Activated effector memory CD4-positive, alpha-beta T cell treated with Interleukin-2 at 50 U/mL for 16 hours (primary cell): ENCODE results near the gene GNAT3.

ENCODE experiments used
- DNase-seq: peaks from one replicate; pipeline ENCODE4 v3.0.0-alpha.2; 2020

Gene GNAT3

DNA sequence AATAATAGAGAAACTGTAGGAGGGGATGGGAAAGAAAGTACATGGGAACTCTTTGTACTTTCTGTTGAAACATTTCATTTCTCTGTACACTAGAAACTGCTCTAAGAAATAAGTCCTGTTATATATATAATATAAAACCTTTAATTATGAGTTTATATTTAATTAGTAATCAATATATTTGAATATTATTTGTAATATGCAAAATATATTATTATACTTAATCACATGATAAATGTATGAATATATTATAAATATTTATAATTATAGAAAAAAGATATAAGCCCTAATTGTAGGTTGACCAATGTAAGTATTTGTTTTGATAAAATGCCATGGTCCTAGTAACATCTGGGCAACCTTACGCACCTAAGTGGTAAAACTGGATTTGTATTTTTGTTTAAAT, 51.0 kb downstream of the GNAT3 start:
- no peak for DNase-seq

DNA sequence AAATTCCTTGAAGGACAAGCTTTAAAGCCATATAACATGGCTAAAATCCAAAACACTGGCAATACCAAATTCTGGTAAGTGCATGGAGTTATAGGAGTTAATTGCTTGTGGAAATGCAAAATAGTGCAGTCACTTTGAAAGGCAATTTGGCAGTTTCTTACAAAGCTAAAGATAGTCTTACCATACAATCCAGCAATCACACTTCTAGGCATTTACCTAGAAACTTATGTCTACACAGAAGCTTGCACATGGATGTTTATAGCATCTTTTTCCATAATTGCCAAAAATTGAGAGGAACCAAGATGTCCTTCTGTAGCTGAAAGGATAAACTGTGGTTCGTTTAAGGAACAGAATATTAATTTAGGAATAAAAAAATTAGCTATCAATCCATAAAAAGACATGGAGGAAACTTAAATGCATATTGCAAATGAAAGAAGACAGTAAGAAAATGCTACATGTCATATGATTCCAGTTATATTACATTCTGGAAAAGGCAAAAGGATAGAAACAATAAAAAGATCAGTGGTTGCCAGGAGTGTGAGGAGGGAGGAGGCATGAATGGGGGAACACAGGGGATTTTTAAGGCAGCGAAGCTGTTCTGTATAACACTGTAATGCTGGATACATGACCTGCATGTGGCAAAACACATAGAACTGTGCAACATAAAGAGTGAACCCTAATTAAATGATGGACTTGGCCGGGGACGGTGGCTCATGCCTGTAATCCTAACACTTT, 51.9 kb downstream of the GNAT3 start:
- no peak for DNase-seq

DNA sequence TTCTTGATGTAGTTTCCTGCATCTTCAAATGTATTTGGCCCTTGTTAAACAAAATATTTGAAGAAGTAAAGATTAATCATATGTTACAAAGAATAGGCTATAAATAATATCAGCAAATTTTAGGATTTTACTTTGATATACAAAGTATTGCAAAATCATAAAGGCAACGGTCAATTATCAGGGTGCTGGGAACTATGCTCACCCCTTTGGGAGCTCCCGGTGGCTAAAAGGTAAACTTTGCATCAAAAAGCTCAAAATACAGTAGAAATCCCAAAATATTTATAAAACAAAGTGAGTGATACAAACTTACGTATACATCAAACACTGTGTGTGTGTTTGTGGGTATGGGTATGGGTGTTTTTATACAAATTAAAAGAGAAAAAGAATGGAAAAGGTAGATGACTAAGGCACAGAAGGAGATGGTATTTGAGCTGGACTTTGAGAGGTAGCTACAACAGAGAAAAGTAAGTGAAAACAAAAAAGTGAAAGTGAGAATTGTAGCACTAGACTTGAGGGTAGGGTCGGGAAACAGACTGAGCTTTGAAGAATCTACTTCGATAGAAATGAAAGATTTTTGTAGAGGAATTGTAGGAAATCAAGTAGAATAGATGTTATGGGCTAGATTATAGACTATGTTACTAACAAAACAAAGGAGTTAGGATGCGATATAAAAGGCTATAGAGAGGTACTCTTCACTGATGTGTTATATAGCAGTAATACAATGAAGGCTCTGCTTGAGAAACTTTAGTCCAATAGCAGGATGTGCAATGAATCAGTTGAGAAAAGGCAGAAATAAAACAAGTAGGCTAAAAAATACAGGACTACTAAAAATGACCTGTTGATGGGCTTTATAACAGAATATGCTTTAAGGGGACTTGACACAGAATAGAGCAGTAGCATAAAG, 52.8 kb downstream of the GNAT3 start:
- DNase-seq: no peak

DNA sequence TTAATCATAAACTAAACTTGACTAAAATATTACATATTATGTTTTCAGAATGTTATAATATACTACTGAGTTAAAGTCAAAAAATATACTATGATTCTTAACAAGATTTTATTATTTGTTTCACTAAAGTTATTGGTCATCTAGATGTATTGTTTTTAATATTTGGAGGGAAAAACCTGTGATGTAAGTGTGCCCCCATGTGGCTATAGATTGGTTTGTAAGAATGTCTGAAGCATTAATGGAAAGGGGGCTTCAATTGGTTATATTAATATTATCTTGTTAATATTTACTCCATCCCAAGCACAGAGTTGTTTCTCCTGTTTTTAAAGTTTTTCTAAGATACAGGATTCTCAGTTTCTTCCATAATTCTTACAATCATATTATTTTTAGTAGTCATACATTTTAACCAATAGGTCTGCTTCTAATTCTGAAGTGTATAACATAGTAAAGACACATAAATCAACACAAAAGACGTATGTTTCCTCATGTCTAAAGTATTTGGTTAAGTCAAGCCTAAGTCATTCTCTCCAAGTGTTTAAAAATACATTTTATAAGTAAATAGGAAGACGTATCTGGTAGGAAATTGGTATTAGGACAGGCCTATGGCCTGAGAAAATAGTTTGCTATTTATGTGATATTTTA, 58.0 kb downstream of the GNAT3 start:
- DNase-seq: no peak

DNA sequence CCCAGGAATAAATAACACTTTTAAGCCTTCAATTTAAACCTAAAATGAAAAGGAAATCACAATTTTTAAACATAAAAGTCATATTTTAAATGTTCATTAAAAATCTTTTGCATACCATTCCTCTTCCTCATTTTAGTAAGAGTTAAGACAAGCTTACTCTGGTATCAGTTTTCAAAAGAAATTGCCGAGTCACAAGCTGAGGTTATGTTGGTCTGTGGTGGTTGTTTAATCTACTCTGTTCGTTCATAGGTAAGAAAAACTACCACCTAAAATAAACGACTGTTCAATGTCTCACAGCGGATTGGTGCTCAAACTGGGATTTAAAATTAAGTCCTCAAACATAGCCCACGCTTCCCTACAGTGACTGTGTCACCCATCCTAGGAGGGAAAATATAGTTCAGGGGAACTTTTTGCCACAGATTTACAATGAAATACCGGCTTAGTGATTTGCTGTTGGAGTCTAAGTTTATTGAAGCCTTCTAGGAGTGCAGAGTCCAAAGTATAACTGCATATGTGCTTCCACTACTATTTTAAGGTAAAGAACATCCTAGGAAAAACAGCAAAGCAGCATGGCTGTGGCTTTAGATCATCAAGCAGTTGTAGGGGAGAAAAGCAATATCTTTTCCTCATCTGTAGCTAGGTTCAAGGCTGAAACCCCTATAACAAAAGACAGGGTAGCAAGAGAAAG, 61.1 kb downstream of the GNAT3 start:
- DNase-seq: no peak

DNA sequence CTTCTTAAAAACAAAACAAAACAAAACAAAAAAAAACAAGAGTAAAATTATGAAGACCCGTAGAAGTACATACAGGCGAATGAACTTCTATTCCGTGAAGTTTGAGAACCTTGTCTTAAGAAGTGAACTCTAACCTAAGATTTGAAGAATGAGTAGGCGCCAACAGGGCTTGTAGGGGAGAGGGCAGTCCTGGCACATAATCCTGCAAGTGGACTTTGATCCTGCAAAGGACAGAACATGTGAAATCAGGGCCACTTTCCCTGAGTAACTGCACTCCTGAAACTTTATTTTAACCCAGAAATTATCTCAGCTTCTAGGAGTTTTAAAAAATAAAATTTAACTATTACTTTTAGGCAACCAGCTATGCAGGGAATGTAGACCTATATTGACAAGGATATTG, 62.0 kb downstream of the GNAT3 start:
- DNase-seq: no peak

DNA sequence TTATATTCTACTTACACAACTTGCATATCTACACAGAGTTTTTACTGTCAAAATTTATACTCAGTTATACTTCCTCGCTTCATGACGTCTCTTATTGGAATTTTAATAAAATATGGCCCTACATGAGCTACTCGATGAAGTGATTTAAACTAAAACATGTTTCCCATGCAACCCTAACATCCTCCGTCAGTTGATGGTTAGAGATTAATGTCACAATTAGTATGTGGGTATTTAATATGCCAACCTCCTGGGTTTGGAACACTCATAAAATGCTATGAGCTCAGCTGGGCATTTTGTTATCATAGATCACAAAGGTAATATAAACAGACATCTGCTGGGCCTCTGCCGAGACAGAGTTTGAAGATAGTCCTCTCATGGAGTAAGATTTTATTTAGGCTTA, 66.5 kb downstream of the GNAT3 start:
- DNase-seq: no peak

DNA sequence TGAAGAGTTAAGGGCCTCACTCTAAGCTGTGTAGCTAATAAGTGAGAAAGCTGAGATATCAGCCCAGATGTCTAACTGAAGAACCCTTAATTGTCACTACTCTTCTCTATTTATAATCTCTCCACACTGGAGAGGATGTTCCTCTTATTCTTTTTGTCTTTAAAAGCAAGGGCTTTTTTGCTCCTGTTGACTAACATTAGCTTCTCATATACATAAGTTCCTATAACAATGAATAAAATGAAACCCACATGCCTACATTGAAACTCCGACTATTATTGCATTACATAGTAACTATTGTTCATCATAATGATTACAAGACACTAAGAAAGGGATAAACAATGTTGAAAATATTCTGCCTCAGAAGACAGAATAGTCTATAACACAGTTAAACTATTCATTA, 67.1 kb downstream of the GNAT3 start:
- DNase-seq: no peak

DNA sequence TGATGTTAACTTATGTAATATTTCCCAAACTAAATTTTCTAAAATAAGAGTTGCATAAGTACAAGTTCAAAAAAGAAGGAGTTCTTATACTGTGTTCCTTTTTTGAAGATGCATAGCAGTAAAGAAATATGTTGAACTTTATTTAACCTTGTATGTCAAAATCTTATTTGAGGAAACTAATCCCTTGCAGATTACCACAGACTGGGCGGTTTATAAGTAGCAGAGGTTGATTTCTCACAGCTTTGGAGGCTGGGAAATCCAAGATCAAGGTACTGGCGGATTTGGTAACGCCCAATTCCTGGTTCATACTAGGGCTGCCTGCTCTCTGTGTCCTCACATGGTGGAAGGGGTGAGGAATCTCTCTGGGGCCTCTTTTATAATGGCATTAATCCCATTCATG, 68.5 kb downstream of the GNAT3 start:
- no peak for DNase-seq

DNA sequence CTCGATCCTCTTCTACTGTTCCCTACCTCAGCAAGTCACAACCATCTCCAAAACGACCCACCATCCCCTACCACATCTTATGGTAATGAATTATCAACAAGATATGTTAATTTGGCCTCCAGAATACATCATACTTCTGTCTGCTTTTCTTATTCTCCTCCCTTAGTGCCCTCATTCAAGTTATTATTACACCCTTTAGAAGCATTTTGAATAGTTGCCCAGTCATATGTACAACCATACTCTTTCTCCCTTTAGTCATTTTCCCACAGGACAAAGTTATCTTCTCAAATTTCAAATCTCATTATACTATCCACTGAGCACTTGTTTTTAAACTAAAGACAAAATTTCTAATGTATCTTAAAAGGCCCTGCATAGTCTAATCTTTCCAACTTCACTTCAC, 71.0 kb downstream of the GNAT3 start:
- no peak for DNase-seq

DNA sequence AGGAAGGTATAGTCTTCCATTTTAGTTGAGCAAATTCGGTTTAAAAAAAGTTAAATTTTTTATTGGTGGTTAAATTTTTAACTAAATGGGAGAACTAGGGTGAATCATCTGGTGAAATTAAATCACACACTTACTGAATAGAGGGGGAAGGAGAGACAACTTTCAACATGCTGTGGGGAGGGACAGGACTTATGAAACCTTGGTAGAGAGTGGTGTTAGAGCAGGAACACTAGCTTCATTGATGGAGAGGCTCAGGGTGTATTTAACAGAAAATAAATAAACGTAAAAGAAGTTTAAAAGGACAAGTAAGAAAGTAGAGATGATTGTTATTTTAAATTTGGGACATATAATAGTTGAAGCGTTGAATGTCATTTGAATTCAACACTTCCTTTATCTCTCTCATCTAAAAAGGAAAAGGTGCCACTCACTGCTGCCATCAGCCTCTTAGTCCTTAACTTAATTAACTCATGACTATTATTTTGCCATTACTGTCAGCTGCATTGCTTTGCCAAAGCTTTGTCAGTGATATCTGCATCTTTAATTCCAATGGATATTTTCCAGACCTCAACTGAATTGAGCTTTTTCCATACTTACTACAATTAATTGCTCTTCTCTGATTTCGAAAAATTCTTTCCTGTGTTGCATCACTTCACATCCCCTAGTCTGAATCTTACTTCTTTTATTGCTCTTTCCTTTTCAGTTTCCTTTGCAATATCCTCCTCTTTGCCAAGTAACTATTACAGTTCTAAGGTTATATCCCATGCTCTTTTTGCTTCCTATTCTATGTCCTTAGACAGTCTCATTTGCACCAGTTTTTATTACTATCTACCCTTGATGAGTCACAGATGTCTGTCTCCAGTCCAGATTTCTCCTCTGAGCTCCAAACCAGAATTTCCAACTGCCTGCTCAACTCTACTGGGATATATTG, 71.7 kb downstream of the GNAT3 start:
- no peak for DNase-seq

DNA sequence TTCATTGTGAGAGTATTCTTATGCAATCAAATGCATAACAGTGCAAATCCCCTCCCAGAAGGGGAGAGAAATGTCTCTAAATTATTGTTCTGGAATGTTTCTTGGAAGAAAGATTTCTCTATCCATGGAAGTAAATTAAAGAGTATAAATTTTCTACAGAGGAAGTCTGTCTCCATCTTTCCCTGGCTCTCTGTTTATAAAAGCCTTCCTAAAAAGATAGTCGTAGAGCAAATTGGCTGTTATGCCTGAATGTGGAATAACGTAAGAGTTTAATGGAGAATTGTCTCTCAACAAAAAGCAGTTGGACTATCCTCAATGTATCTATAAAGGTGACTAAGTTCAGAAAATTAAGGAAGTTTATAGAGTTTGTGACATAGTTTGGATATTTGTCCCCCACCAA, 76.3 kb downstream of the GNAT3 start:
- no peak for DNase-seq

DNA sequence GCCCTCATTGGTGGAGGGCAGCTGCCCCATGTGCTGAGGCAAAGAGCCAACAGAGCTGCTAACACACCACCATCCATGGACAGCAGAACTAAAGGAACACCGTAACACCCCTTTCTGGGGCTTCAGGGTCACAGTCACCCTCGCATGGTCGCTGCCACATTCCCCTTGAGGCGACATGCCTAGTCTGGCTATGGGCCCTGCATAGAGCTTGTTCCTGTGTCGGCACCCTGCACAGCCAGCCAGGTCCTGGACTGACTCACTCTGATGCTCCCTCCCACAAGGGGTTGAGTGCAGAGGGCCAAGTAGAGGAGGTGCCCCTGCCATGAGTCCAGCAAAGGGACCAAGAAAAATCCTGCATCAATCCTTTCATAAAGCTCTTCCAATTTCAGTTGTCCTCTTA, 77.8 kb downstream of the GNAT3 start:
- DNase-seq: no peak

DNA sequence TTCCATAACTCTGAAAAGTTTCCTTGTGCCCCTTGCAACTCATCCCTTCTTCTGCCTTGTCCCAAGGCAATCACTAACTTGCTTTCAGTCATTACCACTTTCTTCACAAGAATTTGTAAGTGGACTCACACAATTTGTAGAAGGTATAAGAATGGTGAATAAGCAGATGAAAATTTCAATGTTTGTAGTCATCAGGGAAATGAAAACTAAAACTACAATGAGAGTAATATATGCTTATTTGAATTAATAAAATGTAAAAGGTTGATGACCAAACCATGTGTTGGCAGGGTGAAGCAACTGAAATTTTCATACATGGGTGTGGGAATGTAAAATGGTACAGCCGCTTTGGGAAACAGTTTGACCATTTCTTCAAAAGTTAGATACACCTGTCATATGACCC, 79.7 kb downstream of the GNAT3 start:
- no peak for DNase-seq

DNA sequence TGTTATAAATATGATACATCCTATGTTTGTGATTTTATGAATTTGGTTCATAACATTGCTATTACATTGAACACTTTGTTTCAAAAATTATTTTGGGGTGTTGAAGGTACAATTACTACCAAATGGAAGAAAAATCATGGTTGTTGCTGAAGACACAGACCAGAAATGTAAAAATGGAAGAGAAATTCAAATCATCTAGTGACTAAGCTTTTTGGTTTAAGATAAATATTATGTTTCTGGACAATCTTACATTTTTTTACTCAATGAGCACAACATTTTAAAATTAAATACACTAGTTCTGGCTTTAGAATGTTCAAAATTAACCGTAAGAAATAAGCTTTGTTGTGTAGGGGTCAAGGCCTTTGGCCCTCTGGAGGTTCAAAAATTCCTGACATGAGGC, 82.7 kb downstream of the GNAT3 start:
- DNase-seq: no peak

DNA sequence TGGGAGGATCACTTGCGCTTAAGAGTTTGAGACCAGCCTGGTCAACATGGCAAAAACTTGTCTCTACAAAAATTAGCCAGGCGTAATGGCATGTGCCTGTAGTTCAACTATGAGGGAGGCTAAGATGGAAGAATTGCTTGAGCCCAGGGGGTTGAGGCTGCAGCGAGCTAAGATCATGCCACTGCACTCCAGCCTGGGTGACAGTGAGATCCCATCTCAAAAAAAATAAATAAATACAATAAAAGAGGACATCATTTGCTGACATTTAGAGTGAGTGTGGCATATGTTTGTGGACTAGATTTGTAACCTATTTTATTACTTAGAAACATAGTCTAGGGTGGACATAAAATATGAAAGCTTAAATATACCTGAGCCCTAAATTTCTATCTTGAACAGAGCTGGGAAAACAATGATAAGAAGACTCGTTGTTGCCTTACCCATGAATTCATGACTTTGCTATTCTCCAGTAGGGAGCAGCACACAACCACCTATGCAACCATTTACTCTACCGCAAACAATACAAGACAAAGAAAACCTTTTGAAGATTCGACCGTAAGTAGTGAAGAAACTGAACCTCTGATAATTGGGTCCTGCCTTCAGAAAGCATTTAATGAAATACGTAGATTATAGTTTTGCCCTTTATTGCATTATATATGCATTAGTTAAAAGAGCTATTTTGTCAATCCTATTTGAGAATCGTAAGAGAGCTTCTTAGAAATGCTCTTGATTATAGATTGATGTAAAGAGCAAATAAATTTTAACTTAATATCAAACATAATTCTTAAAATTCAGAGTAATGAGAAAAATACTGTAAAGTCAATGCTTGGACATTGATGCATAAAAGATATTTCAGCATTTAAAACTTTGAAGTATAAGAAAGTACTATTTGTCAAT, 83.5 kb downstream of the GNAT3 start:
- no peak for DNase-seq

DNA sequence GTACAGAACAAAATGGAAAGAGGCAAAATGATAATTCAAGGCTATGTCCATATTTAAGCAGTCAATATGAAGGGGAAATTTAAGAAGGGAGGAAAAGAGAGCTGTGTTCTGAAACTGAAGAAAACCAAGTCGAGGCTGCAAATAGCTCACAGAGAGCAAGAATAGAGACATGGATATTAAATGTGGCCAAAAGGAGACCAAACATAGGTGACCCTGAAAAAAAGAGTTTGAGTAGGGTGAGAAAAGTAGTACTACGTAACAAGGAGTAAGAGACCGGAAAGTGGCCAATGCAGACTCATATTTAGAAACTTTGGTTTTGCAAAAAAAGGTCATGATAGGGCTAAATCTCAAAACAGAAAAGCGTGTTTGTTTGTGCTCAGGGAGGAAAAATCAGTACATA, 84.6 kb downstream of the GNAT3 start:
- DNase-seq: no peak

DNA sequence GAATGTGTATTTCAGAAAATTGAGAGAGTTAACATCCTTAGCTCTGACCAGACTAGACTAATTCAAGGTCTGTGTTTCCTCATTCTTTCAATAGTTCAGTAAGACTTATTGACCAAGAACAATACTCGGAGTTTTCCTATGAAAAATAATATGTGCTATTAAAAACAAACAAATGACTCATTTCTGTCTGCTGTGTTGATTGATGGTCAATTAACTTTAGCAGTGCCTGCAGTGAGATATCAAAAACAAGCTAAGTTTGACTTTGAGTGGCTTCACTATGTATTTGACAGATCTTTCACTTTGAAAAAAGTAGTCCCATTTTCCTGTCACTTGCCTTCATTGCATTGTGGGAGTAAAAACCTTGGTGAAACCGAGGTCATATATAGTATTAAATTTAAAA, 91.0 kb downstream of the GNAT3 start:
- DNase-seq: no peak

DNA sequence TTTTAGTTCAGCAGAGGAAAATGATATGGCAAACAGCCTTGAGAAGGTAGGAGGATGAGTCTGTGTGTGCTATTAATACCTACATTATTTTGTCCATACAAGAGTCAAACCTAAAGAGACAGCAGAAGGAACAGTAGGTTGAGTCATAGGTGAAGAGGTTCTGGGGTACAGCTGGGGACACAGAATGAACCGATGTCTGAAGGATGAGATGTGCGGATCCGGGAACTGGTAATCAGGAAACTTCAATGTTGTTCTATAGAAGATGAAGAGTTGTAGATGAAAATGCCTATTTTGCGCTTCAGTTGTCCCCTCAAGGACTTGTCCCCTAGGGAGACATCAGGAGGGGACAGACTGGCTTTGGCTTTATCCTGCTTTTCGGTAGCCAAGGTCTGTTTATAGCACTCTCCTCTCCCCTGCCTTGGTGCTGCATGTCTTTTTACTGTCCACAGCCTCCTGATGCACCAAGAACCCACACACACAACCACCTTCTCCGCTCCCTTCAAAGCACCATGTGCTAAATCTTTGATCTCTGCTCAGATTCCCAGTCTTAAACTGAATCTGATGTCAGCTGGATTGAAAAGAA, 94.6 kb downstream of the GNAT3 start:
- no peak for DNase-seq

DNA sequence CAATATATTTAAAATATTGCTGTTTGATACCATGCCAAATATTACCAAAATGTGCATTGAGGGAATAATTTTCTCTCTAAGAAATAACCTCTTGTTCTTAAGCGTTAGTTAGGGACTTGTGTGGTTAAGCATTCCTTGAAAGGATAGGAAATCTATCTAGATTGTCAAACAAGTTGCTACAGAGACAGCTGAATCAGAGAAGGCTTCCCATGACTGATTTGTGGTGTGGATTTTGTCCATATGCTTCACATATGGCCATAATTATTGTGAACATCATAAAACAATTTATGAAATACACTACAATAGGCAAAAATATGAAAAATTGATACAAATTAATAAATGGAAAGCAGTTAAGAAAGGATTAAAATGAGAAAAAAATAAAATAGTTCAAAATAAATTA, 96.3 kb downstream of the GNAT3 start:
- no peak for DNase-seq

DNA sequence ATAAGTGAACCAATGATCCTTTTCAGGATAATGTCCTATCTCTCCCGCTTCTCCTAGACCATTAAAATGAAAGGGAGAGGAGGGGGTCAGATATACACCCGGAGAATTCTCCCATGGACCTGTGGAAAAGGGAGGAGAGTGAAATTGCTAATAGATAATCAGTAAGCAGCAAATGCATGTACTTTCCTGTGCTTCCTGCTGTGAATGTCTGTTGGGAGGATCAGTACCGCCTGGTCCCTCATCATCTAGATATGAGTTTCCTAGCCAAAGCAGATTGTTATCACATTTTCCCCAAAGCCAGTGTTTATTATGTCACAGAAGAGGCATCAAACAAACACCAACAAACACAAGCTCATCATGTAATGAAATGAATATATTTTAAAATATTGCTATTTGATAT, 96.8 kb downstream of the GNAT3 start:
- no peak for DNase-seq
